Measurements from ENCODE around the gene ATP8B1.
A peak's percentile ranks its signal among the peaks of the same experiment; 100 is the strongest.

ATP8B1 gene

DNA sequence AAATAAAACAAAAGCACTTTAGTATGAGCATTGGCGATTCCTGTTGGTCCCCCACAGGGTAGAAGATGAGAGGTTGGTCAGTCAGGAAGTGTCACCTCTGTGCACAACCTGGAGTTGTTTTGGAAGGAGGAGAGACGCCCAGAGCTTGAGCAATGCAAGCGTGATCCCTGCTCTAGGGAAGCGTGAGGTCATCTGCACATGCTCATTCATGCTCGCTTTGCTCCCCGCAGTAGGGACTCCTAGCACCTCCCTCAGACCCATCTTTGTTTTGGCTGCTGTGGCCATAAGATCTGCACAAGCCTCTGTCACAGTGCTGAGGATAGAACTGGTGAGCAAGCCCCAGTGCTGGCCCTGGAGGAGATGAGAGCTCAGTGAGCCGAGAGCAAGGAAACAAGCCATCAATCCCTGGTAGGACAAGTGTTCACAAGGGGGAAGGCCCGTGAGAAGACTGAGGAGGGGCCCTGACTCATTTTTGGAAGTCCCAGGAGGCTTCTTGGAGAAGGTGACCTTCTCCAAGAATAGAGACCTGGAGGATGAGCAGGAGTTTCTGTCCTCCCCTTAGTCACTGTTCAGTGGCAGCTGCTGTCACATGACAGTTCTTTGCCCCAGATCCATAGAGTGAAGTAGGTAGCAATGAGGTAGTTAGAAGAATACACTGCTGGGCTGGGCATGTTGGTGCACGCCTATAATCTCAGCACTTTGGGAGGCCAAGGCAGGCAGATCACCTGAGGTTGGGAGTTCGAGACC lies 13.3 kb upstream of the ATP8B1 start:
- no peak for DNase-seq

DNA sequence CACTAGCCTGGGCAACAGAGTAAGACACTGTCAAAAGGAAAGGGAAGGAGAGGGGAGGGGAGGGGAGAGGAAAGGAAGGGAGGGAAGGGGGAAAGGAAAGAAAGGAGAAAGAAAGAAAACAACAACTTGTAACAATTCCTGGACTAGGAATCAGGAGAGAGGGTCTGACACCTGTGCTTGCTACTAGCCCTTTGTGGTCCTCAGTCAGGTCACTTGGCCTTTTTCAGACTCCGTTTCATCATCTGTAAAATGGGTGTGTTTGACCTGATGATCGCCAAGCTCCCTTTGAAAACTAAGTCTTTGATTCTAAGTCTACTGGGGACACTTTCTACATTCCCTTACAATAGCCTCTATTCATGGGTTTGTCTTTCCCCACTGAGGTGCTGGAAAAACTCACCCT lies 11.4 kb upstream of the ATP8B1 start:
- no peak for DNase-seq

DNA sequence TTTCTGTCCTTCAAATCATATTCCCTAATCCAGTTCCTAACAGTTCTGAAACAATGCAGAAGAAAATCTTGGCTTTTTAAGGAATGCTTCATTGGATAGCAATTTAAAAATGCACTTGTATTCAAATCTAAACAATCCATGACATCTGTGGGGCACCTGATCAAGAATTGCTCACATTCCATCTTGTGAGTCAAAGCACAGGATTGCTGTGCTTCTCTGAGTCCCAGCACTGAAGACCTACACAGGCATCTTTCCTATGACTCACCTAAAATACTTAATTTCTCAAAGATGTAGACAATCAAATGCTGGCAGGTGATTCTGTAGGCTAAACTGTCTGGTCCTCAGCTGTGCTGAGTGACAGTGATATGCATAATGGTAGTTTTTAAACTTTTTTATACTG lies 10.1 kb upstream of the ATP8B1 start:
- no peak for DNase-seq

DNA sequence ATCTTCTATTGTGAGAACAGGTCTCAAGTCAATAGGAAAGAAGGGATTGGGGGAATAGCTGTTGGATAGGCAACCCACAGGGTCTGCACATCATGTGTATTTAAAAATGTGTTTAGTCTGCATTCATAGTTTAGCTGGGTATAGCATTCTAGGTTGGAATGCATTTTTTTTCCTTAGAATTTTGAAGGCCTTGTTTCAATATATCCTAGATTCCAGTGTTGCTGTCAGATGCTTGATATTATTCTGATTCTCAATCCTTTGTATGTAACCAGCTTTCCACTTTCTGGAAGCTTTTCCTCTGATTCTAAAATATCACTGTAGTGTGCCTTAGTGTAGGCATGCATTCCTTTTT lies 9.0 kb upstream of the ATP8B1 start:
- no peak for DNase-seq

DNA sequence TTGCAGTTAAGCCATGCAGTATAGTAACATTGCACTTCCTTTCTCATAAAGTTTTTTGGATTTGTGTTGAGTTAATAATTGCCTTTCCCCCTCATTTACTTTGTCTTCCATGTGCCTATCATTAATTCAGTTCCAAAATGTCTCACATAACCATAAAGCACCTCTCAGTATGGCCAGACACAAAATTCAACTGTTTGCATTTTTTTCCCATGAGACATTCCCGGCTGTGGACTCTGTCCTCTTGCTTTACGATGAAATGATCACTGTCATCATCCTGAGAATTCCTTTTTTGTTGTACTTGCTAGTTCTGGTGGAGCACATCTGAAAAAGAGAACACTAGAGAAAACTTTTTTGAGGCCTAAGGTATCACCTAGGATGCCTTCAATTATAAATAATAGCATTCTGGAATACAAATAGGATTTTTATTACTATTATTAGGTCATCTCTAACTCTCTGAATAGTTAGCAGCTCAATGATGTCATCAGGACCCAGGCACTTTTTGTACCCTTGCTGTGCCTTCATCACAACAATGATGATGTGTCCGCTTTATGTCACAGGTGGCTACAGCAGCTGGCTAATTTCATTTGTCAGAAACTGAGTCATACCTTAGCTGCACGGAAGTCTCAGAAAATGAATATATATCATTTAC lies 8.5 kb upstream of the ATP8B1 start:
- no peak for DNase-seq

DNA sequence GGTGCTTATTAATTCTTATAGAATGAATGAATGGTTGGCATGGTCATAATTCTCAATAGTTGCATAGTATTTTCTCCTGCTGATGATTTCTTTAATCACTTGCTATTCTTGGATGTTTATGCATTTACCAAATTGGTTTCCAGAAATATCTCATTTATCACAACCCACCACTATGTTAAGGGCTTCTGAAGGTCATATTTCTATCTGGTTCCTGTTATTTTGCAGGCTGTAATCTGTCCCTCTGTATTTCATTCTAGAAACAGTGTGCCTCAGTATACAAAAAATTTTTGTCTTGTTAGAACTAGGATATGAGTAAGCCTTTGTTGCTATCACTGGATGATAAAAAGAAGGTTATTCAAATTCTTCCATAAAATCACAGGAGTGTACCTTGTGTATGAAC lies 6.1 kb upstream of the ATP8B1 start:
- no peak for DNase-seq

DNA sequence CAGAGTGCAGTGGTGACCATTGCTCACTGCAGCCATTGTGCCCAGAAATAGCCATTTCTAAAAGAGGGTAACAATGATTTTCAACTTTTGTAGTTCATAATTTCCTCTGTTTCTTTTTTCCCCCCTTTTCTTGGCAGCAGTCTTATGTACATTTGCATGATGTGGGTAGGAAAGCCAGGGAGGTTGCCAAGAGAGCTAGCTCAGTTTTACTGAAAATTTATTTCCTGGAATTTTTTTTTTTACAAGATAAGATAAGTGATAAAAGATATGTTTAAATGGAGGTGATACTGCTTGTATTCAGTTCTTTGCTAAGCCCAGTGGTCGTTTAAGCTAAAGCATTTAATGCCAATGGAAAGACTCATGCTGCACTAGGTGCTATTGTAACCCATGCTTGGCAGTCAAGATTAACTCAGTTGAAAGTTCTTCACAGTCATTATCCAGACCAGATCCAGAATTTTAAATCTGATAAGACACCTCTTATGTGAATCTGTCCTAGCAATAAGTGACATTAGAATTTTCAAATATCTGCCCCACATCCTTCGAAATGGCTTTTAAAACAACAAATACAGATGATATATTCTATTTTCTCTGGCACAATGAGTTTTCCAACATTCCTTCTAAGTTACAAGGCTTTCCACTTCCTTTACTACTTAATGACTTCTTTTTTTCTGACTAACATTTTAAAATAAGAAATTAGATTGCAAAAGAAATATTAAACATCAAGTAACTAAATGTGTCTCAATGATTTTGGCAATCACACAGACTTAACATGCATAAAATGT lies 4.4 kb upstream of the ATP8B1 start:
- no peak for DNase-seq

DNA sequence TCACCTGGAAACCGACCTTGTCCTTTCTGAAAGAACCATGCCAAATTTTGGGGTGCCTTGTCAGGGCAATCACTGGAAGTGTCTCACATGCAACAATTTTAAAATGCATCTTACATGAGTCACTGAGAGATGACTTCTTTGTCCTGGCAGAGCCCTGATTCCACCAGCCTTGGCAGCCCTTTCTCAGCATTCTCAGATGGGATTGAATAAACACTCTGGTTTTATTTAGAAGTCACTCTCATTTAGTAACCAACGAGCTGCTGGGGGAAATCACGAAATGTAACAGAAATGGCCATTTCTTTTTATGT lies 3.8 kb upstream of the ATP8B1 start:
- no peak for DNase-seq

DNA sequence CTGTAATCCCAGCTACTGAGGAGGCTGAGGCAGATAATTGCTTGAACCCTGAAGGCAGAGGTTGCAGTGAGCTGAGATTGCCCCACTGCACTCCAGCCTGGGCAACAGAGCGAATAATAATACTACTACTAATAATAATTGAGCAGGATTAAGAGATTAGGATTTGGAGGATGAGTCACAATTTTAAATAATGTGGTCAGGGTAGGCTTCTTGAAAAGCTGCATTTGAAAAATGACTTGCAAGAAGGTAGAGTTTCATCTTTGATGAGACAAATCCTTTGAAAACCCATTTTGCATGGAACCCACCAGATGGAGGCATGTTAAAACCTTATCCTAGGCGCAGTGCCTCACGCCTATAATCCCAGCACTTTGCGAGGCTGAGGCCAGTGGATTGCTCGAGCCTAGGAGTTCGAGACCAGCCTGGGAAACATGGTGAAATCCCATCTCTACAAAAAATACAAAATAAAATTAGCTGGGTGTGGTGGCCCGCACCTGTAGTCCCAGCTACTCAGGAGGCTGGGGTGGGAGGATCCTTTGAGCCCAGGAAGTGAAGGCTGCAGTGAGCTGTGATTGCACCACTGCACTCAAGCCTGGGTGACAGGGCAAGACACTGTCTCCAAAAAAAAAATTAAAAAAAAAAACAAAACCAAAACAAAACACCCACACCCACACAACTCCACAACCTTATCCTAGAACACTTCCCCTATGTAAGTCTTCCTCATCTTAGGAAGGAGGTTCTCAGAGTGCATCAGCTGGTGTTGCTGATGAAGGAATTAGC lies 3.3 kb upstream of the ATP8B1 start:
- no peak for DNase-seq

DNA sequence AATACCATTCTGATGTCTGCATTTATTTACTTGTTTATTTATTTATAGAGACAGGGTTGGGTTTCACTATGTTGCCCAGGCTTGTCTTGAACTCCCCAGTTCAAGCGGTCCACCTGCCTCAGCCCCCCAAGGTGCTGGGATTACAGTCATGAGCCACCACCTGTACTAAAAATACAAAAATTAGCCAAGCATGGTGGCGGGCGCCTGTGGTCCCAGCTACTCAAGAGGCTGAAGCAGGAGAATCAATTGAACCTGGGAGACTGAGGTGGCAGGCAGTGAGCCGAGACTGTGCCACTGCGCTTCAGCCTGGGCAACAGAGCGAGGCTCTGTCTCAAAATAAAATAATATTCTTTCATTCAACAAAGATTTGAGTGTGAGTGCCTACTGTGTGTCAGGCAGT lies 2.0 kb upstream of the ATP8B1 start:
- no peak for DNase-seq

DNA sequence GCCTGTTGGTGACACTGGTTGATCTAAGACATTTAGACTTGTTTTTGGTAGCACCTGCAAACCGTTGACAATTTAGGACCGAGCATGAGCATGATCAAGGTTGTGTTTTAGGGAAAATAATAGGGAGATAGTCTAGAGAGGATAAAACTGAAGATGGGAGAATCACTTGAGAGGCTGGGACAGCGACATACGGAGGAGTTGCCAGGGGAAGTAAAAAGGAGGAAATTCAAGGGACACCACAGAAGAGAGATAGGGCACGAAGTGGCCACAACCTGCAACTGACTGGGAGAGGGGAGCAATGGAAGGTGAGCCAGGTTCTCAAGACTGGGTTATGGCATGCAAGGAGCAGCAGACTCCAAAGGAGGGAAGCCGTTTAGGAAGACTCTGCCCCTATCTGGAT lies 1.4 kb upstream of the ATP8B1 start:
- no peak for DNase-seq

DNA sequence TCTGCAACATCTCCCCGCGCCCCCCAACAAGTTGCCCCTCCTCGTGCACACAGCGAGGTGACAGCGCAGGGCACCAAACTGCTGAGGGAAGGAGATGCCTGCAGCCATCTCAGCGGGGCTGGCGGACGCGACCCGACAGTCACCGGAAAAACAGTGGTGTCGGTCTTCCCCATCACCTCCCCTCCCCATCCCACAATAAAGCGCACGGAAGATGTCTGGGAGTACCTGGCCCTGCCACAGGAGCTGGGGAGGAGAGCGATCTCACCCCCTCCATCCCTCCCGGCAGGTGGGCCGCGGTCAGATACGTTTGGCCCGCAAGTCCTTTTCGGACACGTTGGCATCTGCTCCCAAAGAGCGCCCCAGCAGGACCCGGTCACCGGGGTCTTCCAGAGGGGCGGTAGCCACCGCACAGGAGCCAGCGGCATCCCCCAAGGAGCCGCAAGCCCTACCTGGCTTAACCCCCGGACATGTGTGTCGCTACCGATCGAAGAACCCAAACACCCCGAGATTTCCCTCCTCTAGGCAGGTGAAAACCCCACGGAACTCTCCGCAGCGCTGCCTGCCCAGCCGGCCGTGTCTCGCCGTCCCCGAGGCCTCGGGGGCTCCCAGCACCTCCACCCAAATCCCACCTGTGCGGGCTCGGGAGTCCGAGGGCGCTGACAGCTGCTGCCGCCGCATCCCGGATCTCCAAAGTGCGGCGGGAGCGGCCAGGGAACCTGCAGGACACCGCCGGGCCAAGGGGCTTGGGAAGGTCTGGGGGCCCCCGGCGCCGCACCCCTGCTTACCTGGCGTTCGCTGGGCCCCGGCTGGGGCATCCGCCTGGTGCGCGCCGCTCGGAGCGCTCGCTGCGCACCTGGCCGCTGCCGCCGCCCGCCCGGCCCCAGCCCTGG lies 657 bp downstream of the ATP8B1 start:
- no peak for DNase-seq

DNA sequence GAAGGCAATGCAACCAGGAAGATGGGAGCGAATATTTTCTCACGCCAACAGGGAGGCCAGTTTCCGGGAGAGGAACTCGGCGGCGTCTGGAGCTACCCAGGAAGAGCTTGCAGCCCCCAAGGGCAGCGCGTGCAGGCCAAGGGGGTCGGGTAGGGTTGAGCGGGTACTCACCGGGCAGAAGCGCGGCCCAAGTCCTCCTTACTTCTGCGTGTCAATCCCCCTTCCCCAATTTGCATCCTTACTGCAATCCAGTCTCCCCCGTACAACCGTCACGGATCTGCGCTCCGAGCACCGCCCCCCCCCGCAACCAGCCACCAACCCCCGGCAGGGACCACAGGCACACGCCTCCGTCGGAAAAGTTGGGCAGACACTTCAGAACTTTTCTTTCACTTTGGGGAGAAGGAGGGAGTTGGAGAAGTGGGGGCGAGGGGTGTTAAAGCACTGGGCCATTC lies 1.3 kb downstream of the ATP8B1 start:
- DNase-seq, result no peak

DNA sequence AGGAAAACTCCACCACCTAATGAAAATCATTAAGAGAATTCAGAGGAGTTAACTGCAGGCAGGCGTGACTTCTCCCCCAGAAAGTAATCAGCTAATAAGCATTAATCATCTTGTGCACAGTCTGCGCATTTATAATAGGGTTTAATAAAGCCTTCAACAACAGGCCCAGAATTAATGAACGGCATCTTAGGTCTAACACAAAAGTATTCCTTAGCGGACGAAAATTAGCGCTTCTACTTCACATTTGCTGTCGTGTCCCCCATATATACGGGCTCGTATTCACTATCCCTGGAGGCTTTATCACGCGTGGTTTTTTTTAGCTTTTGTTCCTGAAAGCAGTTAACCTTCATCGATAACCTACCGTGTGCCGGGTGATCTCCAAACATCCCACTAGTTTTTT lies 1.8 kb downstream of the ATP8B1 start:
- DNase-seq, result peak; percentile 43

DNA sequence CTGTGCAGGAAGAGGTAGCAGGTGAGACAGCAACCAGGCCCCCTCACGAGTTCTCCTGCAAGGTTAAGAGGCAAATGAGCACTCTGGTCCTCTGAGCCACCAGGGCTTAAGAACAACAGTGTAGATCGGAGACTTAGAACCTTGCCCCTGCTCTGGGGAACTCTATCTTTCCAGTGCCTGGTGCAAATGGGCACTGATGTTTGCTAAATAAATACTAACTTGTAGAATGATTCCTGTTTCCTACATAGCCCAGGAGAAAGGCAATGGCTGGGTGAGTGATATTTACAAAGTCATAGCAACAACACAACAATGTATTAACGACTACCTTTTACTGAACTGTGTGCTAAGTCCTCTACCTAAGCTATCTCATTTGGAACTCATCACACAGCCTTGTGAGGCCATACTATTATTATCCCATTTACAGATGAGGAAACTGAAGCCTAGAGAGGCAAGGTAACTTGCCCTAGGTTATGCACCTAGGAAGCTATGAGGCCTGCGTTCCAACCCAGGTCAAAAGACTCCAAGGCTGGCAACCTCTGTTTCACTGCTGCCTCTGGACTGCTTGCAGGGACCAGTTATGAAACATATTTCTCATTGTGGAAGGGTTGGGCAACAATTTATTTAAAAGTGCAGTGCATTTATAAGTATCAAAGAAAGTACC lies 4.3 kb downstream of the ATP8B1 start:
- no peak for DNase-seq

DNA sequence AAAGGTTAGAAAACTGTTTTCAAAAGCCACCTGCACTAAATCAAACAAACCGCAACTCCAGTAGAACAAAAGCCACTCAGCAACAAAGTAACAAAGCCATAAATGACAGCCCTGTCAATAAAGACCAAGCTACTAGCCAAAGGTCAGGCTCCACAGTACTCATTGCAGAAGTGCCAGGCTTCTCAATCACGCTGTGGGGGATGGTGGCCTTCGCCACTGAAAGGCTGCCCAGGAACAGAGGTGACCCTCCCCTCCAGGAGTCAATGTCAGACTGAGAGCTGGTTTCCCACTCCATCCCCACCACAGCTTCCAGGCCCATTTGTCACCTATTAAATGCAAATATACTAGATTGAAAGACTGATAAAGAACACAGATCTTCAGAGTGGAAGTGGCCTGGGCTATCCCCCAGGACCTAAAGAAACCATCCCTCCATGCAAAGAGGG lies 5.9 kb downstream of the ATP8B1 start:
- peak; percentile 100 for DNase-seq

DNA sequence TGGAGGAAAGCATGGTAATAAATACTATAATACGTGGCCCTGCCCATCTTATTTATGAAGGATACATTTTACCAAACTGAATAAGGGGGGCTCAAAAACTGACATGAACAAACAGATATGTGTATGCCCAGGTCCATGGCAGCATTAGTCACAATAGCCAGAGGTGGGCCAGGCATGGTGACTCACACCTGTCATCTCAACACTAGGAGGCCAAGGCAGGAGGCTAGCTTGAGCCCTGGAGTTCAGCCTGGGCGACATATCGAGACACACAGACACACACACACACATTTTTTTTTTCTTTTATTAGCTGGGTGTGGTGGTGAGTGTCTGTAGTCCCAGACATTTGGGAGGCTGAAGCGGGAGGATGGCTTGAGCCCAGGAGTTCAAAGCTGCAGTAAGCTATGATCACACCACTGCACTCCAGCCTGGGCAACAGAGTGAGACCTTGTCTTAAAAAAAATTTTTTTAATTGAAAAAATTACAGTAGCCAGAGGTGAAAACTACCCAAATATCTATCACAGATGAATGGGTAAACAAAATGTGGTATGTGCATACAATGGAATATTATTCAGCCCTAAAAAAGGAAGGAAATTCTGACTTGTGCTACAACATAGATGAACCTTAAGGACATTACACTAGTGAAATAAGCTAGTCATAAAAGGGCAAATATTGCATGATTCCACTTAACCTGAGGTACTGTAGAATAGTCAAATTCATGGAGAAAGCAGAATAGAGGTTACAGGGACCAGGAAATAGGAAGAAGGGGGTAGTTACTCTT lies 8.0 kb downstream of the ATP8B1 start:
- DNase-seq, result no peak

DNA sequence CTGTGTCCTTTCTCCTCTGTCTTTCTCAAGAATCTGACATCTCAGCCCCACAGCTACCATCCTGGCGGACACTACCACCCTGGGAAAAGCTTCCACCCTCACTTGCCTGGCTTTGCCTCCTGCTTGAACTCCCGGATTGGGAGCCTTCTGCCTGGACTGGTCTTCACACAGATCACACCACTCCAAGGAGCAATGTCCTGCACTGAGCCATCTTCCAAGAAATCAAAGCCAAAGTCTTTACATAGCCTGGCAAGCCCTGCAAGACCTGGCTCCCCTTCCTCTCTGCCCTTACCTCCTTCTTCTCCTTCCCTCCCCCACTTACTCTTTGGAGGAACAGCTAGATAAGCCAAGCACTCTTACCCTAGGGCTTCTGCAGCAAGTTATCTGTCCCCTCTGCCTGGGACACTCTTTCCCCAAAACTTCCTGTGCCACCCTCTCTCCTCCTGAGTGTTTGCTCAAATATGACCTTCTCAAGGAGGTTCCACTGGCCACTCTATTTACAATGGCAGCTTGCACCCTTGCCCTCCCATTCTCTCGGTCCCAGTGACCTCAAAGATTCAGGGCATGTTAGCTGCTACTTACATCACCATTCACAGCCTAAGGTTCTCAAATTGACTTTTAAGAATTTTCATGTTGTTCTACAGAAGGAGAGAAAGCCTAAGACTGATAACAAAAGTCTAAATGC lies 9.7 kb downstream of the ATP8B1 start:
- no peak for DNase-seq

DNA sequence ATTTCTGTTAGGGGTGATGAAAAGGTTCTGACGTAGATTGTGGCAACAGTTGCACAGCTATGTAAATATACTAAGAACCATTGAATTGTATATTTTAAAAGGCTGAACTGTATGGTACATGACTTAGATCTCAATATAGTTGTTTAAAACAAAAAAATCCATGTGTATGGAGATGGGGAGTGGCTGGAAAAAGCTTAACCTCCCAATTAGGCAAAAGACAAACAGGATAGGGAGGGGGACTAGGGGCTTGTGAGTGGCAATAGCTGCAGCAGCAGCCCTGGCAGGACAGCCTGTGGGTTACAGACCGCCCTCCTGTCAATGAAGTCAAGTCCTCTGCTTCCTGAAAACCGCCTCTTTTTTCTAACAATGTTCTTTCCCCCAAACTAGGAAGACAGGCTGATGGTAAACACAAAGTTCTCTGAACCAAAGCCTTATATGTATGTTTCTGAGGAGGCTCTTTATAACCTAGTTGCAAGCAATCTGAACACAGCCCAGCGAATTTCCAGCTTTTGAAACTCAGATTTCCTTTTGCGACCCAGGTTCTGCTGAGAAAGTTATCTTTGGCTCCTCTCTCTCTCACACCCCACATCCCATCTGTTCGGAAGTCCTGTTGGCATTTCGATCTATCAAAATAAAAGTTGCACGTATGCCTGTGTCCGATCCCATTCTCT lies 10.3 kb downstream of the ATP8B1 start:
- DNase-seq, result no peak

DNA sequence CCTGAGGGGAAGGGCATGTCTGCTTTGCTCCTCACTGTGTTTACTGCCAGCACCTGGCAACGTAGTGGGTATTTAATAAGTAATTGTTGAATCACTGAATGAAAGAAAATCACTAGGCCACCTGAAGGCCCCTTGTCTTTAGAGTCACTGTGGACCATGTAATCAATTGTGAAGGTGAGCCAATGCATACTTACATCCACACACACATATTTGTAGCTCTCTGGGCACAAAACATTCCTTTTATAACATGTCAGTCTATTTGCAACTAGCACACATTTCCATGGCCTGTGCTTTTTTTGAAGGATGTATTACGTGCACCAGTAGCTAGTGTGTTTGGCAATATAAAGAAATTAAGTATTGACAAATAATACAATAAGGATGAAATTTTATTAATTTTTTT lies 11.2 kb downstream of the ATP8B1 start:
- DNase-seq, result no peak
